ENCODE results near the gene POLR3A.

GRCh38 chr10:77925410-77925794 is 103.9 kb downstream of the POLR3A start:
- TF ChIP-seq GATA2 (IDR thresholded peaks at IDR 0.05; ENCODE audit: low read depth, low read length) (no peak), GATA3 (IDR thresholded peaks at IDR 0.05; ENCODE audit: low read depth, low read length) (no peak)
